Measurements from ENCODE around the gene CRB2.

GRCh38 chr9:123321616-123322272, 34.3 kb upstream of the CRB2 start:
- TF ChIP-seq CTCF (IDR thresholded peaks at IDR 0.05; ENCODE audit: low read depth, low read length, poor library complexity, severe bottlenecking) (no peak), EZH2phosphoT487 (IDR thresholded peaks at IDR 0.05; ENCODE audit: borderline replicate concordance, low read length) (no peak)
